NT2/D1 (cell line): ENCODE results near the gene SLC38A6.

Source experiments
- DNase-seq: peaks from one replicate; pipeline ENCODE4 v3.0.0-alpha.2; 2011; ENCODE audit warnings: low read depth, low spot score
- H3K27me3 ChIP-seq: 2 replicates; pipeline ENCODE4 v1.6.0; 2011; ENCODE audit warnings: mild to moderate bottlenecking; ENCODE audit not compliant: insufficient read length, insufficient read depth
- H3K36me3 ChIP-seq: 2 replicates; pipeline ENCODE4 v1.6.1; 2011; ENCODE audit warnings: mild to moderate bottlenecking, low read length, mixed read lengths; ENCODE audit not compliant: insufficient read depth, insufficient read length
- H3K4me1 ChIP-seq: 2 replicates; pipeline ENCODE4 v1.5.1; 2011; ENCODE audit not compliant: insufficient read depth, insufficient read length
- H3K4me3 ChIP-seq: 2 replicates; pipeline ENCODE4 v1.5.1; 2011; ENCODE audit warnings: low read depth; ENCODE audit not compliant: insufficient read length
- H3K9ac ChIP-seq: 2 replicates; pipeline ENCODE4 v1.6.0; 2011; ENCODE audit warnings: low read depth; ENCODE audit not compliant: insufficient read length
- H3K9me3 ChIP-seq: 2 replicates; pipeline ENCODE4 v1.5.1; 2011; ENCODE audit warnings: mild to moderate bottlenecking, low read length; ENCODE audit not compliant: insufficient read depth
- SUZ12 ChIP-seq: IDR thresholded peaks from 2 replicates; pipeline ENCODE4 v1.6.1; 2011; ENCODE audit not compliant: insufficient read length, insufficient read depth; ENCODE audit errors: extremely low read depth
- YY1 ChIP-seq: IDR thresholded peaks from 2 replicates; pipeline ENCODE4 v1.6.1; 2011; ENCODE audit not compliant: insufficient read length, insufficient read depth
- ZNF274 ChIP-seq: IDR thresholded peaks from 2 replicates; pipeline ENCODE4 v1.6.1; 2011; ENCODE audit warnings: mild to moderate bottlenecking, low read depth, low read length

Gene SLC38A6

GRCh38 chr14:61098721-61099120 lies 117.7 kb downstream of the SLC38A6 start:
- Histone ChIP-seq H3K36me3 (no peaks in the 10 kb centered on the region), H3K9ac (no peak overlapping the region), H3K4me3 (no peak overlapping the region), H3K27me3 (no peaks in the 10 kb centered on the region), H3K4me1 (peaks cover 3% of the 10 kb centered on the region), H3K9me3 (peaks cover 26% of the 10 kb centered on the region)
- TF ChIP-seq SUZ12 (no peak), ZNF274 (no peak), YY1 (no peak)
- no peak for DNase-seq

GRCh38 chr14:61099216-61099835 lies 118.3 kb downstream of the SLC38A6 start:
- TF ChIP-seq ZNF274 = no peak
- DNase-seq = no peak
- H3K4me3 ChIP-seq = no peak overlapping the region
- no peak overlapping the region for H3K9ac ChIP-seq
- peaks cover 5% of the 10 kb centered on the region for H3K4me1 ChIP-seq
- H3K36me3 ChIP-seq = no peaks in the 10 kb centered on the region
- no peaks in the 10 kb centered on the region for H3K27me3 ChIP-seq
- H3K9me3 ChIP-seq = peaks cover 26% of the 10 kb centered on the region

GRCh38 chr14:61101803-61102548 lies 120.9 kb downstream of the SLC38A6 start:
- Histone ChIP-seq H3K36me3 (no peaks in the 10 kb centered on the region), H3K9me3 (peaks cover 39% of the 10 kb centered on the region), H3K4me1 (peaks cover 9% of the 10 kb centered on the region), H3K27me3 (no peaks in the 10 kb centered on the region), H3K9ac (no peak overlapping the region), H3K4me3 (no peak overlapping the region)
- no peak for TF ChIP-seq ZNF274
- no peak for TF ChIP-seq SUZ12
- TF ChIP-seq YY1 = no peak
- peak; percentile 40 for DNase-seq
